LNCAP (cell line): Measurements from ENCODE around the gene ACBD3.

Experiments
- CTCF ChIP-seq: fragments of 450-650 bp; IDR thresholded peaks from 2 replicates; pipeline ENCODE4 v1.5.1; 2017; ENCODE audit warnings: mild to moderate bottlenecking

The ACBD3 gene

GRCh38 chr1:226186124-226187018, at the start of gene ACBD3:
Gene ACBD3 (minus strand): TSS chr1:226186741. CDS start chr1:226186675, 66 bp downstream.
- TF ChIP-seq CTCF, result no peak

GRCh38 chr1:226233806-226234205, 47.3 kb upstream of the ACBD3 start:
- TF ChIP-seq CTCF, result no peak

GRCh38 chr1:226233293-226233692, 46.8 kb upstream of the ACBD3 start:
- TF ChIP-seq CTCF, result no peak

GRCh38 chr1:226226601-226227000, 40.1 kb upstream of the ACBD3 start:
- TF ChIP-seq CTCF, result no peak

- TF ChIP-seq CTCF, result no peak
These were observed 37.3 kb upstream of the ACBD3 start for GRCh38 chr1:226223786-226224244.

- TF ChIP-seq CTCF, result no peak
These were observed 36.7 kb upstream of the ACBD3 start, which contains the start of gene MIXL1 for GRCh38 chr1:226223157-226223785. Gene MIXL1 (plus strand): TSS chr1:226223664. CDS start chr1:226223682, 18 bp downstream.

GRCh38 chr1:226222686-226223085, 36.1 kb upstream of the ACBD3 start:
- no peak for TF ChIP-seq CTCF
